K562 (cell line): ENCODE results near the gene SPATS2L. TPM values are rescaled to one million over a fixed set of nuclear protein-coding genes. Genes with fewer than 3 reads are reported as not detected.

Experiments
- FOSL1 ChIP-seq: fragments of 200-800 bp; sonication (Bioruptor generic); conservative IDR thresholded peaks from 2 replicates; pipeline ENCODE4 v1.6.1; 2016; ENCODE audit warnings: missing genetic modification characterization, missing compliant biosample characterization
- GMEB1 ChIP-seq: fragments of 250-450 bp; sonication (Bioruptor Pico); IDR thresholded peaks from 2 replicates; pipeline ENCODE4 v1.4.0; 2020; ENCODE audit warnings: mild to moderate bottlenecking
- PHF20 ChIP-seq: fragments of 450-650 bp; IDR thresholded peaks from 2 replicates; pipeline ENCODE4 v1.6.1; 2018; ENCODE audit not compliant: partially characterized antibody
- ZBTB40 ChIP-seq, 2 experiments: fragments of 450-650 bp in 1 of 2; sonication (generic) in 1 of 2; formaldehyde crosslinking in 1 of 2; IDR thresholded peaks; 2 replicates each; pipeline versions ENCODE4 v1.7.1 to v1.9.0; 2016 to 2022; ENCODE audit warnings: inconsistent platforms in 1 of 2, mild to moderate bottlenecking in 1 of 2, missing genetic modification reagents in 1 of 2
- ZNF232 ChIP-seq: sonication (generic); formaldehyde crosslinking; IDR thresholded peaks from 2 replicates; pipeline ENCODE4 v1.8.0; 2022; ENCODE audit warnings: mild to moderate bottlenecking, missing genetic modification reagents
- polyA plus RNA-seq, 8 experiments: library from polyadenylated mRNA; depleted of rRNA in 4 of 8; stranded (reverse) in 5 of 8; unstranded in 3 of 8; fragments of >200 nt; fragmentation: Nextera tagmentation in 2 of 8; fragmentation: Illumina TruSeq in 1 of 8; extraction: Ambion mirVana in 2 of 8; extraction: Trizol in 1 of 8; gene quantifications; 2 replicates each; pipeline versions ENCODE4 v1.2.1 to v1.2.3, GENCODE V29; 2011 to 2014; ENCODE audit warnings: inconsistent platforms in 1 of 8, missing spikeins in 1 of 8
- total RNA-seq, 7 experiments: library from RNA; depleted of rRNA in 6 of 7; stranded (reverse); fragments of >200 nt in 6 of 7; fragmentation: Illumina TruSeq in 2 of 7; extraction: Trizol in 2 of 7; gene quantifications; 2 replicates each; pipeline versions ENCODE4 v1.2.1 to v1.2.3, GENCODE V29; 2011 to 2021; ENCODE audit warnings: low replicate concordance in 1 of 7

Gene SPATS2L
- total and polyA plus RNA-seq, 9 of the 15 experiments (the other 6 are each of a cell fraction or from before 2014, with no cell fraction given), result 11.3 to 41.5 (median 24.9) TPM

- TF ChIP-seq ZBTB40 (IDR thresholded peaks at IDR 0.05) (no peak), ZBTB40 (CRISPR knock-in tag; IDR thresholded peaks at IDR 0.05) (no peak), ZNF232 (CRISPR knock-in tag) (no peak), FOSL1 (tag) (no peak), PHF20 (no peak), GMEB1 (CRISPR knock-in tag) (no peak)
Measured at GRCh38 chr2:200476836-200477235, 170.3 kb downstream of the SPATS2L start (continued).
